K562 (cell line): ENCODE data around the gene HBG1. TPM values are rescaled to one million over a fixed set of nuclear protein-coding genes. Genes with fewer than 3 reads are reported as not detected.

ENCODE experiments used
- ATAC-seq: fragments of 200-7000 bp; cut with Tn5 transposase; 3 replicates; pipeline ENCODE4 v1.9.1; 2020; ENCODE audit warnings: moderate library complexity
- BruUV-seq: library from RNA; stranded (reverse); fragments of 400-500 nt; replicated peaks from 2 replicates; lab custom pipeline; 2021; lab: Mats Ljungman, UMichigan
- CTCF ChIA-PET: fragments of 300-600 bp; formaldehyde crosslinking; extraction: SDS; loops from one replicate; lab custom pipeline; 2021; ENCODE audit warnings: low intra/inter-chr PET ratio; lab: Yijun Ruan, JAX
- POLR2A ChIA-PET: fragments of 300-600, 350-650 bp; sonication (Branson Sonifier 250); formaldehyde crosslinking; extraction: SDS; loops from one replicate; lab custom pipeline; 2021; ENCODE audit warnings: antibody characterized with exemption, inconsistent platforms; lab: Yijun Ruan, JAX
- DNase-seq, 4 experiments: peaks; one replicate each; pipeline versions ENCODE4 v3.0.0 to v3.0.0-alpha.2; 2011 to 2018; ENCODE audit warnings: low spot score in 3 of 4, mixed read lengths in 3 of 4; ENCODE audit errors: extremely low read depth in 1 of 4
- FAIRE-seq: peaks from 2 replicates; lab custom pipeline; 2011; peaks lifted over from hg19 to GRCh38; lab: Jason Lieb, UNC
- H2AFZ ChIP-seq: 2 replicates; pipeline ENCODE4 v1.6.0; 2011; ENCODE audit warnings: low read depth, low read length, control low read depth, inconsistent platforms
- H3K27ac ChIP-seq: fragments of 200-600 bp; 3 replicates; pipeline ENCODE4 v1.8.0; 2011; ENCODE audit warnings: low read depth, mild to moderate bottlenecking, control low read depth, inconsistent platforms, low read length, moderate library complexity, mixed read lengths; ENCODE audit errors: extremely low read depth
- H3K27me3 ChIP-seq, 2 experiments: fragments of 300-600 bp in 1 of 2; 2 replicates in 1 of 2; 3 replicates in 1 of 2; pipeline versions ENCODE4 v1.6.0 to v1.8.0; 2011; ENCODE audit warnings: inconsistent platforms in 2 of 2, low read length in 2 of 2, mild to moderate bottlenecking in 1 of 2, mixed read lengths in 1 of 2, moderate library complexity in 1 of 2; ENCODE audit not compliant: control insufficient read depth in 2 of 2, insufficient read depth in 2 of 2
- H3K36me3 ChIP-seq: fragments of 300-600 bp; 3 replicates; pipeline ENCODE4 v1.8.0; 2011; ENCODE audit warnings: mild to moderate bottlenecking, low read length, inconsistent platforms; ENCODE audit not compliant: control insufficient read depth, insufficient read depth
- H3K4me1 ChIP-seq, 2 experiments: fragments of 200-600 bp in 1 of 2; replicated peaks in 1 of 2; 2 replicates in 1 of 2; 3 replicates in 1 of 2; pipeline versions ENCODE4 v1.5.1 to v1.8.0; 2011; ENCODE audit warnings: inconsistent platforms in 2 of 2, low read length in 2 of 2, mild to moderate bottlenecking in 1 of 2, mixed read lengths in 1 of 2, moderate library complexity in 1 of 2; ENCODE audit not compliant: control insufficient read depth in 2 of 2, insufficient read depth in 2 of 2
- H3K4me2 ChIP-seq: 2 replicates; pipeline ENCODE4 v1.6.1; 2011; ENCODE audit warnings: low read length, control low read depth, inconsistent platforms, mixed read lengths; ENCODE audit not compliant: insufficient read depth
- H3K4me3 ChIP-seq: fragments of 200-600 bp; sonication (generic), shearing (Covaris generic); 2 replicates; pipeline ENCODE4 v1.5.1; 2016; ENCODE audit warnings: control low read depth, inconsistent platforms
- H3K79me2 ChIP-seq: fragments of 200-600 bp; 3 replicates; pipeline ENCODE4 v1.8.0; 2011; ENCODE audit warnings: low read length, inconsistent platforms; ENCODE audit not compliant: control insufficient read depth, insufficient read depth
- H3K9ac ChIP-seq, 2 experiments: 2 replicates each; pipeline versions ENCODE4 v1.6.0 to v1.6.1; 2011; ENCODE audit warnings: low read depth in 2 of 2, low read length in 2 of 2, control low read depth in 1 of 2, inconsistent platforms in 1 of 2, mild to moderate bottlenecking in 1 of 2, mixed read lengths in 1 of 2; ENCODE audit not compliant: insufficient read depth in 1 of 2
- H3K9me1 ChIP-seq: one replicate; pipeline ENCODE4 v1.6.0; 2011; ENCODE audit warnings: inconsistent platforms, mild to moderate bottlenecking, low read length, moderate library complexity; ENCODE audit not compliant: control insufficient read depth, insufficient read depth
- H3K9me3 ChIP-seq: replicated peaks from 2 replicates; pipeline ENCODE4 v1.5.1; 2011; ENCODE audit warnings: low read depth, low read length, inconsistent platforms; ENCODE audit not compliant: control insufficient read depth, insufficient read depth
- H4K20me1 ChIP-seq: replicated peaks from 2 replicates; pipeline ENCODE4 v1.6.1; 2011; ENCODE audit warnings: low read length, inconsistent platforms, mixed read lengths; ENCODE audit not compliant: control insufficient read depth, insufficient read depth
- CSDE1 ChIP-seq, 2 experiments: fragments of 450-650 bp; IDR thresholded peaks; 2 replicates each; pipeline ENCODE4 v1.6.1; 2016; ENCODE audit warnings: mild to moderate bottlenecking in 1 of 2
- DEAF1 ChIP-seq: fragments of 450-650 bp; formaldehyde crosslinking; IDR thresholded peaks from 2 replicates; pipeline ENCODE4 v1.4.0; 2020; ENCODE audit warnings: mild to moderate bottlenecking, moderate library complexity
- ETV5 ChIP-seq: sonication (generic); formaldehyde crosslinking; IDR thresholded peaks from 2 replicates; pipeline ENCODE4 v1.4.0; 2020; ENCODE audit warnings: low read depth, mild to moderate bottlenecking, missing genetic modification reagents
- GABPA ChIP-seq: fragments of 200-800 bp; sonication (Bioruptor generic); conservative IDR thresholded peaks from 2 replicates; pipeline ENCODE4 v1.6.1; 2016; ENCODE audit warnings: low read depth, missing genetic modification characterization, missing compliant biosample characterization
- LCOR ChIP-seq: sonication (generic); formaldehyde crosslinking; IDR thresholded peaks from 2 replicates; pipeline ENCODE4 v1.8.0; 2022; ENCODE audit warnings: mild to moderate bottlenecking, missing genetic modification reagents
- MED1 ChIP-seq: sonication (generic); formaldehyde crosslinking; IDR thresholded peaks from 2 replicates; pipeline ENCODE4 v1.8.1; 2023; ENCODE audit warnings: missing genetic modification reagents, borderline replicate concordance
- MEIS2 ChIP-seq: fragments of 450-650 bp; IDR thresholded peaks from 2 replicates; pipeline ENCODE4 v1.6.1; 2014; ENCODE audit warnings: mild to moderate bottlenecking; ENCODE audit not compliant: partially characterized antibody
- NR4A1 ChIP-seq, 2 experiments: fragments of 250-450 bp in 1 of 2; fragments of 450-650 bp in 1 of 2; sonication (Bioruptor Pico) in 1 of 2; IDR thresholded peaks; 2 replicates each; pipeline versions ENCODE4 v1.4.0 to v1.6.1; 2016 to 2020; ENCODE audit warnings: mild to moderate bottlenecking in 2 of 2, missing compliant biosample characterization in 1 of 2, missing genetic modification characterization in 1 of 2, moderate library complexity in 1 of 2
- PKNOX1 ChIP-seq: fragments of 450-650 bp; IDR thresholded peaks from 2 replicates; pipeline ENCODE4 v1.6.1; 2016
- POLR2A ChIP-seq: fragments of 450-650 bp; conservative IDR thresholded peaks from 2 replicates; pipeline ENCODE4 v1.6.1; 2016
- POLR2B ChIP-seq: fragments of 450-650 bp; IDR thresholded peaks from 2 replicates; pipeline ENCODE4 v1.6.1; 2018; ENCODE audit warnings: low read depth; ENCODE audit not compliant: partially characterized antibody
- POLR2G ChIP-seq: fragments of 200-400 bp; formaldehyde crosslinking; IDR thresholded peaks from 2 replicates; pipeline ENCODE4 v1.6.1; 2017; ENCODE audit warnings: low read depth, mild to moderate bottlenecking, antibody characterized with exemption, low read length, moderate library complexity
- RAD21 ChIP-seq, 2 experiments: fragments of 250-450 bp in 1 of 2; fragments of 450-650 bp in 1 of 2; sonication (Bioruptor Pico) in 1 of 2; formaldehyde crosslinking in 1 of 2; IDR thresholded peaks in 1 of 2; conservative IDR thresholded peaks in 1 of 2; 2 replicates each; pipeline versions ENCODE4 v1.4.0 to v1.8.0; 2020 to 2022; ENCODE audit warnings: mild to moderate bottlenecking in 2 of 2, moderate library complexity in 1 of 2
- RCOR1 ChIP-seq, 2 experiments: IDR thresholded peaks; 2 replicates each; pipeline ENCODE4 v1.6.1; 2012; ENCODE audit warnings: low read depth in 2 of 2, low read length in 2 of 2, borderline replicate concordance in 1 of 2, improper control_type of control experiment in 1 of 2
- SMAD1 ChIP-seq: fragments of 150-350 bp; IDR thresholded peaks from 2 replicates; pipeline ENCODE4 v1.6.1; 2014; ENCODE audit warnings: low read length, low read depth; ENCODE audit not compliant: partially characterized antibody
- SMAD2 ChIP-seq: fragments of 150-350 bp; IDR thresholded peaks from 2 replicates; pipeline ENCODE4 v1.6.1; 2014; ENCODE audit warnings: low read depth, mild to moderate bottlenecking, low read length
- SUPT5H ChIP-seq: fragments of 450-650 bp; IDR thresholded peaks from 2 replicates; pipeline ENCODE4 v1.6.1; 2016
- TAF7 ChIP-seq: fragments of 450-650 bp; IDR thresholded peaks from 2 replicates; pipeline ENCODE4 v1.6.1; 2016; ENCODE audit warnings: missing genetic modification characterization, missing compliant biosample characterization
- TCF3 ChIP-seq: sonication (generic); formaldehyde crosslinking; IDR thresholded peaks from 2 replicates; pipeline ENCODE4 v1.4.0; 2020; ENCODE audit warnings: mild to moderate bottlenecking, missing genetic modification reagents
- ZFP30 ChIP-seq: fragments of 250-450 bp; sonication (Bioruptor Pico); IDR thresholded peaks from 2 replicates; pipeline ENCODE4 v1.8.0; 2022; ENCODE audit warnings: moderate library complexity, mild to moderate bottlenecking, inconsistent platforms, borderline replicate concordance
- WGBS: fragments of 100-300 bp; shearing (Covaris generic); methylation state at CpG from one replicate; pipeline ENCODE4 v1.1.6; 2016; ENCODE audit warnings: low coverage, mixed read lengths; ENCODE audit not compliant: insufficient coverage; ENCODE audit errors: missing lambda C conversion rate; 5-methylcytosine and 5-hydroxymethylcytosine counted together
- in situ Hi-C: fragments of 300-500 bp; cut with MboI; formaldehyde crosslinking; loops from 4 replicates; pipeline ENCODE4 v1.15.0; 2018; ENCODE audit warnings: inconsistent platforms, mixed read lengths
- intact Hi-C: fragments of 100-400 bp; cut with micrococcal nuclease; formaldehyde crosslinking; loops from 2 replicates; pipeline ENCODE4 v1.14.2; 2022
- polyA plus RNA-seq, 8 experiments: library from polyadenylated mRNA; depleted of rRNA in 4 of 8; stranded (reverse) in 5 of 8; unstranded in 3 of 8; fragments of >200 nt; fragmentation: Nextera tagmentation in 2 of 8; fragmentation: Illumina TruSeq in 1 of 8; extraction: Ambion mirVana in 2 of 8; extraction: Trizol in 1 of 8; gene quantifications; 2 replicates each; pipeline versions ENCODE4 v1.2.1 to v1.2.3, GENCODE V29; 2011 to 2014; ENCODE audit warnings: inconsistent platforms in 1 of 8, missing spikeins in 1 of 8
- total RNA-seq, 7 experiments: library from RNA; depleted of rRNA in 6 of 7; stranded (reverse); fragments of >200 nt in 6 of 7; fragmentation: Illumina TruSeq in 2 of 7; extraction: Trizol in 2 of 7; gene quantifications; 2 replicates each; pipeline versions ENCODE4 v1.2.1 to v1.2.3, GENCODE V29; 2011 to 2021; ENCODE audit warnings: low replicate concordance in 1 of 7

Gene HBG1
- total and polyA plus RNA-seq, 9 of the 15 experiments (the other 6 are each of a cell fraction or from before 2014, with no cell fraction given), result 1,066 to 16,338 (median 4,898) TPM

GRCh38 chr11:5269715-5270147 is 20.1 kb upstream of the HBG1 start, which contains the start of gene HBE1:
Gene HBE1, minus strand, starts transcription at chr11:5269945. Its CDS starts 55 bp downstream, at chr11:5269890.
- no peaks in the 10 kb centered on the region for H3K27me3 ChIP-seq
- H3K4me1 ChIP-seq, result peaks cover 15 to 49% of the 10 kb centered on the region in 2 experiments
- peak; percentile 81 for ATAC-seq
- ChIA-PET CTCF (no interaction called here), POLR2A (interaction anchor here (0.8 to 5.0 kb wide), 12 partner anchors 9 to 140 kb away, joined by 3 to 55 read pairs (median 4); no protein-coding TSS in a partner anchor)
- peak within 1 kb of the TSS; percentile 30 for H3K4me3 ChIP-seq
- H3K27ac ChIP-seq, result peak within 1 kb of the TSS; percentile 59
- H3K9me3 ChIP-seq, result no peaks in the 10 kb centered on the region
- peak within 1 kb of the TSS; percentile 14; the same call in 1 of the 2 replicates for H2AFZ ChIP-seq
- H3K4me2 ChIP-seq, result peak within 1 kb of the TSS; percentile 83
- peaks cover 57% of the 10 kb centered on the region for H3K79me2 ChIP-seq
- peak; percentile 37 to 85 (median 56) for DNase-seq
- H3K9ac ChIP-seq, result peak within 1 kb of the TSS; percentile 64 to 75; a peak in 3 of 4 replicates
- intact Hi-C loops (no loop called here), in situ Hi-C loops (no loop called here)
- H3K9me1 ChIP-seq, result no peaks in the 10 kb centered on the region
- no TSS peak for BruUV-seq
- FAIRE-seq, result peak; percentile 87
- WGBS, result 43% methylated on average over 4 of the region's 4 CpGs
- H4K20me1 ChIP-seq, result no peaks in the 10 kb centered on the region
- H3K36me3 ChIP-seq, result peaks cover 32% of the 10 kb centered on the region
- no peak for TF ChIP-seq NR4A1 (CRISPR knock-in tag; IDR thresholded peaks at IDR 0.05)
- peak; percentile 67 for TF ChIP-seq NR4A1 (tag; IDR thresholded peaks at IDR 0.05)
- peak; percentile 51 for TF ChIP-seq SMAD1
- no peak for TF ChIP-seq DEAF1 (CRISPR knock-in tag)
- TF ChIP-seq SUPT5H, result peak; percentile 87
- TF ChIP-seq TCF3 (CRISPR knock-in tag), result peak; percentile 44
- TF ChIP-seq PKNOX1, result peak; percentile 79; the same call in 1 of the 2 replicates
- TF ChIP-seq SMAD2, result no peak
- peak; percentile 23; the same call in 1 of the 2 replicates for TF ChIP-seq LCOR
- no peak for TF ChIP-seq RAD21 (CRISPR knock-in tag; conservative IDR thresholded peaks at IDR 0.05 in 1 of 2, IDR thresholded peaks at IDR 0.05 in 1 of 2)
- TF ChIP-seq MEIS2, result peak; percentile 80
- peak; percentile 6; the same call in 1 of the 2 replicates for TF ChIP-seq ZFP30 (CRISPR knock-in tag)
- 0 out of 2 replicates have a peak, but pooled peaks have one; percentile 33 for TF ChIP-seq ETV5 (CRISPR knock-in tag)
- TF ChIP-seq CSDE1 (IDR thresholded peaks at IDR 0.05), result no peak
- TF ChIP-seq POLR2G, result peak; percentile 69
- TF ChIP-seq RCOR1 (IDR thresholded peaks at IDR 0.05; ENCODE audit: borderline replicate concordance in 1 of 2, low read depth in 2 of 2, low read length in 2 of 2), result peak in 1 of 2 experiments; percentile 49; a peak in 1 of 4 replicates
- TF ChIP-seq GABPA (tag), result no peak
- peak; percentile 98 for TF ChIP-seq POLR2A
- peak; percentile 76 for TF ChIP-seq POLR2B
- no peak for TF ChIP-seq MED1 (CRISPR knock-in tag)
- TF ChIP-seq TAF7, result peak; percentile 54; the same call in 1 of the 2 replicates
